Glutamatergic neuron (in vitro differentiated cells): ENCODE data around the gene SPRY4. TPM values are rescaled to one million over a fixed set of nuclear protein-coding genes. Genes with fewer than 3 reads are reported as not detected.
"Not testable (repeated sequence)": the region's sequence is repeated elsewhere in the genome, so short reads cannot be mapped to it uniquely, and the experiment has no call there.

Experiments
- DNase-seq: peaks from one replicate; pipeline ENCODE4 v3.0.0; 2022
- H3K27ac Mint-ChIP-seq: one replicate; pipeline ENCODE4 v1.8.0; 2020; ENCODE audit warnings: mild to moderate bottlenecking, mixed read lengths, inconsistent platforms; ENCODE audit not compliant: unreplicated experiment
- H3K27me3 Mint-ChIP-seq: one replicate; pipeline ENCODE4 v1.8.0; 2020; ENCODE audit warnings: mild to moderate bottlenecking, moderate library complexity, mixed read lengths, inconsistent platforms; ENCODE audit not compliant: unreplicated experiment
- H3K36me3 Mint-ChIP-seq: one replicate; pipeline ENCODE4 v1.8.0; 2020; ENCODE audit warnings: mild to moderate bottlenecking, mixed read lengths, inconsistent platforms; ENCODE audit not compliant: unreplicated experiment
- H3K4me1 Mint-ChIP-seq: one replicate; pipeline ENCODE4 v1.8.0; 2020; ENCODE audit warnings: mild to moderate bottlenecking, low read depth, mixed read lengths, inconsistent platforms; ENCODE audit not compliant: unreplicated experiment
- H3K4me3 Mint-ChIP-seq: one replicate; pipeline ENCODE4 v1.8.0; 2020; ENCODE audit warnings: mild to moderate bottlenecking, mixed read lengths, inconsistent platforms; ENCODE audit not compliant: unreplicated experiment
- H3K9me3 Mint-ChIP-seq: one replicate; pipeline ENCODE4 v1.8.0; 2020; ENCODE audit warnings: mild to moderate bottlenecking, moderate library complexity, mixed read lengths, inconsistent platforms; ENCODE audit not compliant: unreplicated experiment
- total RNA-seq: library from RNA; stranded (reverse); fragmentation: NEBNext Ultra II Directional; extraction: Animal tissue kit (Norgen Biotek cat#: 25700); gene quantifications from one replicate; pipeline ENCODE4 v1.2.1, GENCODE V29; 2021; ENCODE audit not compliant: unreplicated experiment
- TF ChIP-seq, protein P1 (sequence below): fragments of 200-600 bp; sonication (generic); IDR thresholded peaks from one replicate; pipeline ENCODE4 v1.5.0; 2021; ENCODE audit not compliant: partially characterized antibody, unreplicated experiment

Gene SPRY4
- total RNA-seq, 1 donor from 2014 or later = 12.5 TPM

DNA sequence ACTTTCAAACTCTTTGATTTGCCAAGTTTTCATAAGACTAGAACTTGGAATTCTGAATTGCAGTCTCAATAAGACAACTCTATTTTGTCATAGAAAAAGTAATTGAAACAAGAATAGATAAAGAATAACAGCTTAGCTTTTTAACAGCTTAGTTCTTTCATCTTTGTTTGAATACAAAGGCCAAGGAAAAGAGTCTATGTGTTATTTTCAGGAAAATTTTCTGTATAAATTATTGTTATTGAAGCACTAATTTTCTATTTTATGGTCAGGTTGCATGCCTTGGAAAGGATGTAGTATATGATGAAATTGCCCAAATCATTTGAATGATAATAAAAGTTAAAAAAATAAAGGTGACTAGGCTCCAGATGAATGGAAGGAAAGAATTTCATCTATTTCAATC, 25.2 kb upstream of the SPRY4 start:
- Mint-ChIP-seq H3K36me3 (peaks cover 10% of the 10 kb centered on the region), H3K4me3 (no peak overlapping the region), H3K4me1 (peaks cover 2% of the 10 kb centered on the region), H3K27ac (no peak overlapping the region), H3K27me3 (peaks cover 1% of the 10 kb centered on the region), H3K9me3 (peaks cover 3% of the 10 kb centered on the region)
- DNase-seq = no peak
- TF ChIP-seq, protein P1, sequence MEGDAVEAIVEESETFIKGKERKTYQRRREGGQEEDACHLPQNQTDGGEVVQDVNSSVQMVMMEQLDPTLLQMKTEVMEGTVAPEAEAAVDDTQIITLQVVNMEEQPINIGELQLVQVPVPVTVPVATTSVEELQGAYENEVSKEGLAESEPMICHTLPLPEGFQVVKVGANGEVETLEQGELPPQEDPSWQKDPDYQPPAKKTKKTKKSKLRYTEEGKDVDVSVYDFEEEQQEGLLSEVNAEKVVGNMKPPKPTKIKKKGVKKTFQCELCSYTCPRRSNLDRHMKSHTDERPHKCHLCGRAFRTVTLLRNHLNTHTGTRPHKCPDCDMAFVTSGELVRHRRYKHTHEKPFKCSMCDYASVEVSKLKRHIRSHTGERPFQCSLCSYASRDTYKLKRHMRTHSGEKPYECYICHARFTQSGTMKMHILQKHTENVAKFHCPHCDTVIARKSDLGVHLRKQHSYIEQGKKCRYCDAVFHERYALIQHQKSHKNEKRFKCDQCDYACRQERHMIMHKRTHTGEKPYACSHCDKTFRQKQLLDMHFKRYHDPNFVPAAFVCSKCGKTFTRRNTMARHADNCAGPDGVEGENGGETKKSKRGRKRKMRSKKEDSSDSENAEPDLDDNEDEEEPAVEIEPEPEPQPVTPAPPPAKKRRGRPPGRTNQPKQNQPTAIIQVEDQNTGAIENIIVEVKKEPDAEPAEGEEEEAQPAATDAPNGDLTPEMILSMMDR = no peak

DNA sequence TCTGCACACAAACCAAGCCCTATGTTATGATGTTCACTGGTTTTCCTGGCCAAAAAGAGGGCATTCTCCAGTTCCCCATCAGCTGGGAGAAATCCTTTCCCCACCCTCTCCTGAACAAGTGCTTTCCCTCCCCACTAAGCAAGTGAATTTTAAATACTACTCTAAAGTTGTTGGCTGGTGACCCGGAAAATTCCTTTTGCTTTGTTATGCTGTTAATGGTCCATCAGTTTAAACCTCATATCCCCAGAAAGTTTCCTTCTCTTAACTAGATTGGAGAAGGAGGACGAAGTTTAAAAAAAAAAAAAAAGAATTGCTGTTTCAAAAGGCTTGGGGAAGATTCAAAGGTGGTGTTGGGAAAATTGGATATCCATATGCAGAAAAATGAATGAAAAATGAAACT, 21.9 kb upstream of the SPRY4 start:
- TF ChIP-seq, protein P1 = no peak
- peaks cover 6% of the 10 kb centered on the region for H3K9me3 Mint-ChIP-seq
- H3K4me3 Mint-ChIP-seq = no peak overlapping the region
- no peak for DNase-seq
- H3K4me1 Mint-ChIP-seq = no peaks in the 10 kb centered on the region
- H3K27me3 Mint-ChIP-seq = peaks cover 1% of the 10 kb centered on the region
- H3K36me3 Mint-ChIP-seq = peaks cover 23% of the 10 kb centered on the region
- no peak overlapping the region for H3K27ac Mint-ChIP-seq

DNA sequence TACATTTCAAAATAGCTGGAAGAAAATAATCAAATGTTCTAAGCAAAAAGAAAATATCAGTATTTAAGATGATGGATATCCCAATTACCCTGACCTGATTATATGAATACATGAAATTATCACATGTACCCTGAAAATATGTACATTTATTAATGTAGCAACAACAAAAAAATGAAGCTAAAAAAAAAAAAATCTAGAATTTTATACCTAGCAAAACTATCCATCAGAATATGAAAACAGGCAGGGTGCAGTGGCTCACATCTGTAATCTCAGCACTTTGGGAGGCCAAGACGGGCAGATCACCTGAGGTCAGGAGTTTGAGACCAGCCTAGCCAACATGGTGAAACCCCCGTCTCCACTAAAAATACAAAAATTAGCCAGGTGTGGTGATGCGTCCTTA, 20.1 kb upstream of the SPRY4 start:
- not testable (repeated sequence) for H3K9me3 Mint-ChIP-seq, H3K27me3 Mint-ChIP-seq, H3K27ac Mint-ChIP-seq, H3K4me1 Mint-ChIP-seq, H3K4me3 Mint-ChIP-seq, DNase-seq
- peaks cover 23% of the 10 kb centered on the region for H3K36me3 Mint-ChIP-seq

DNA sequence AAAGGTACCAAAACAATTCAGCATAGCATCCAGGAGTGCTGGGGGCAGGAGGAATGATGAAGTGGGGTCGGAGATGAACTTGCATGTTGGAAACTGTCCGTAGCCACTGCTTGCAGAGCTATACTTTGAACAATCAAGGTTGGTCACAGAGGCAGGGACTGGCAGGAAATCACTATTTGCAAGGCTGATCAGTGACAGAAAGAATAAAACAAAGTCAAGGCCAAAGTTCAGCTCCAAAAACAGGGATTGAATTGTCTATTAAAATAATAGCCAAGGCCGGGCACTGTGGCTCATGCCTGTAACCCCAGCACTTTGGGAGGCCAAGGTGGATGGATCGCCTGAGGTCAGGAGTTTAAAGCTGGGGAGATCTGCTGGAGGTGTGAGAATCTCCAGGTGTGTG, 18.7 kb upstream of the SPRY4 start:
- H3K4me1 Mint-ChIP-seq = no peaks in the 10 kb centered on the region
- H3K27me3 Mint-ChIP-seq = peaks cover 3% of the 10 kb centered on the region
- no peak for DNase-seq
- peaks cover 9% of the 10 kb centered on the region for H3K9me3 Mint-ChIP-seq
- H3K4me3 Mint-ChIP-seq = no peak overlapping the region
- peaks cover 23% of the 10 kb centered on the region for H3K36me3 Mint-ChIP-seq
- TF ChIP-seq, protein P1 = no peak
- no peak overlapping the region for H3K27ac Mint-ChIP-seq

DNA sequence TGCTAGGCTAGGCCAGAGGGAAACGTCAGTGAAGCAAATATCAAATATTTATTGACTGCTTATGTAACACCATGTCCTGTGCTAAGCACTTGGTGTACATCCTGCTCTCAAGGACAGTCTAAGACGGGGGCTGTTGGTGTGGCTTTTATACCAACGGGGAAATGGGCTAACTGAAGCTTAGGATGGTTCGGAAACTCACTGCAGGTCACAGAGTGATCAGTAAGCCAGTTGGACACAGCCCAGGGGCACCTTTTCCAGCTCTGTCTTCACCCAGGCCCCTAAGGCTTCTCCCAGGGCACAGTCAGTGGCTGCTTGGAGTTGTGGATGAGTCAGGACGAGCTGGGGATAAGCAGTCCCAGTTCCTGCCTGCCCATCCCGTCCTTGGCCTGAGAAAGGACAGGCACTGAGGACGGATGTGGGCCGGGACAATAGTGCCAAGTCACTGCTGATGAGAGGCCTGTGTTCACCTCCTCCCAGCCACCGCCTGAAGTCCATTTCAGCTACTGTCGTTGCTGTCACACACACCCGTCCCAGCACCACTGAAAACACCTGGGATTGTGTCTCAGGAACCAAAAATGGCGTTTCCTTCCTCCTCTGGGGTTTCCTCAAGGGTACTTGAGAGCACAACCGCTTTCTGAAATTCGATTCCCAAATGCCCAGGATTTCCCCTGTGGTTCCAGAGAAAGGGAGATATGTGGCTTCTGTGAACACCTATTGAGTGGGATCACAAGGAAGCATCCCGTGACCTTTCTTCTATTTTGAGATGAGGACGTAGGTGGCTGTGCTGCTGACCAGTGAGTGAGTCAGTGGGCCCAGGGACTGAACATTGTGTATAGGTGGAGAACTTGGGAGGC, 17.5 kb upstream of the SPRY4 start:
- H3K27ac Mint-ChIP-seq = no peak overlapping the region
- TF ChIP-seq, protein P1 = no peak
- no peak overlapping the region for H3K4me3 Mint-ChIP-seq
- peaks cover 1% of the 10 kb centered on the region for H3K27me3 Mint-ChIP-seq
- peaks cover 23% of the 10 kb centered on the region for H3K36me3 Mint-ChIP-seq
- no peaks in the 10 kb centered on the region for H3K4me1 Mint-ChIP-seq
- DNase-seq = no peak
- H3K9me3 Mint-ChIP-seq = peaks cover 9% of the 10 kb centered on the region
